ENCODE measurements around the gene RNF180.
"Not testable (repeated sequence)": the region's sequence is repeated elsewhere in the genome, so short reads cannot be mapped to it uniquely, and the experiment has no call there.

Gene RNF180

DNA sequence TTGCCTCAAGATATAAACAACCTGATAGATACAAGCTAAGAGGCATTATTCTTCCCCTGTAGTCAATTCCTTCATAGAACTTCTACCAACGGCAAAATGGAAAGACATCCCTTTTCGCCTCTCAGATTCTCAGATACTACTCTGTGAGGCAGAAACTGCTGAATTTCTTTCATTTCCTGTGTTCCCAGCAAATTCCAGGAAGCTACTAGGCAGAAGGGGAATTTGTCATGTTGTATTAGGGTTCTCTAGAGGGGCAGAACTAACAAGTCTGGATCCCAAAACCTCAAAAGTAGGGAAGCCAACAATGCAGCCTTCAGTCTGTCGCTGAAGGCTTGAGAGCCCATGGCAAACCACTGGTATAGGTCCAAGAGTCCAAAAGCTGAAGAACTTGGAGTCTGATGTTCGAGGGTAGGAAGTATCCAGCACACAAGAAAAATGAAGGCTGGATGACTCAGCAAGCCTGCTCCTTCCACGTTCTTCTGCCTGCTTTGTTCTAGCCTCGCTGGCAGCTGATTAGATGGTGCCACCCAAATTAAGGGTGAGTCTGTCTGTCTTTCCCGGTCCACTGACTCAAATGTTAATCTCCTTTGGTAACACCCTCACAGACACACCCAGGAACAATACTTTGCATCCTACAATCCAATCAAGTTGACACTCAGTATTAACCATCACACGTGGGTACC, 15.2 kb downstream of the RNF180 start:
- no peak for DNase-seq (ENCODE audit: low spot score)

DNA sequence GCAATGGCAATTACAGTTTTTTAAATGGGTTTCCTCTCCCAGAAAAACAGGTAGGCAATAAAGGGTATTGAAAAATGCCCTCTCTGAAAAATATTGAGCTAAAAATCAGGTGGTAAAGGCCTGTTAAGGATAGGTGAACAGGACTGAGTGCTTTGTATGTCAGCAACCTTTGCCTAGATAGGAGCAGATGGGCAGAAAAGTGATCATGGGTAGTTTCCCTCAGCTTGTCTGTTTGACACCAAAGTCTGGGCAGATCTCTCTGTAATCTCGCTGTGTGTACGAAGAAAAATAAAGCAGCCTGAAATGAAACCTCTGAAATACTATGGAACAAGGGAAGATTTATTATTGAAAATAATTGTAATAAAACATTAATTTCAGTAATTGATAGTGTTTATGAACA, 15.8 kb downstream of the RNF180 start:
- no peak for DNase-seq (ENCODE audit: low spot score)

DNA sequence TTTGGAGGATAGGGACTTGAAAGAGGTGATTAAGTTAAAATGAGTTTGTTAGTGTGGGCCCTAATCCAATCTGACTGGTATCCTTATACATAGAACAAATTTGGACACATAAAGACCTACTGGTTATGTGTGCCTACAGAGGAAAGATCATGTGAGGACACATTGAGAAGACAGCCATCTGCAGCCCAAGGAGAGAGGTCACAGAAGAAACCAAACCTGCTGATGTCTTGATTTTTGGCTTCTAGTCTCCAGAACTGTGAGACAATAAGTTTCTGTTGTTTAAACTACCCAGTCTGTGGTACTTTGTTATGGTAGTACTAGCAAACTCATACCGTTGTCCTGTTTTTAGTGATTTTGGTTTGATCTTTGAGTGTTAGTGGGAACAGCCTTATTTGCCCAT, 18.3 kb downstream of the RNF180 start:
- DNase-seq (ENCODE audit: low spot score), result no peak

DNA sequence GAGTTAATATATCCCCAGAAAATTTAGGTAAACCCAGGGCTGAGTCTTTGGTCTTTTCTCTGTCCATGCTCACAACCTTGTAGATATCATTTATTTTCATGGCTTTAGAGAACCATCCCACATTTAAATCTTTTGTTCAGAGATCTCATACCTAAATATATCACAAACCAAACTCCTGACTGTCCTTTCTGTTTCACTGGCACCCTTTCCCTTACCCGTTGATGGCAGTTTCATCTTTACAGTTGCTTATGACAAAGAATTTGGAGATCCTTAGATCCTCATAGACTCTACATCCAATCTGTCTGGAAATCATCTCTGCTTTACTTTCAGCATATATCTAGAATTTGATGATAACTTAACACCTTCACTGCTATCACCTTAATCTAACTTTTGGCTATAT, 19.2 kb downstream of the RNF180 start:
- no peak for DNase-seq (ENCODE audit: low spot score)

DNA sequence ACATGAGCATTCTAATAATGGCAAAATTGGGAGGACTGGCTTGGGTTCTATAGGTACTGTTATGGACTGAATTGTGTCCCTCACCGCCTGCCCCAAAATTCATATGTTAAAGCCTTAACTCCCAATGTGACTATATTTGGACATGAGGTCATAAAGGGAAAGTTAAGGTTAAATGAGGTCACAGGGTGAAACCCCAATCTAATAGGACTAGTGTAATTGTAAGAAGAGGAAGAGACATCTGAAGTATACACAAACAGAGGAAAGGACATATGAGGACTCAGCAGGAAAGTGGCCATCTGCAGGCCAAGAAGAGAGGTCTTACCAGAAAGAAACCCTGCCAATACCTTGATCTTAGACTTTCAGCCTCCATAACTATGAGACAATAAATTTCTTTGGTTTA, 23.1 kb downstream of the RNF180 start:
- DNase-seq (ENCODE audit: low spot score), result no peak

DNA sequence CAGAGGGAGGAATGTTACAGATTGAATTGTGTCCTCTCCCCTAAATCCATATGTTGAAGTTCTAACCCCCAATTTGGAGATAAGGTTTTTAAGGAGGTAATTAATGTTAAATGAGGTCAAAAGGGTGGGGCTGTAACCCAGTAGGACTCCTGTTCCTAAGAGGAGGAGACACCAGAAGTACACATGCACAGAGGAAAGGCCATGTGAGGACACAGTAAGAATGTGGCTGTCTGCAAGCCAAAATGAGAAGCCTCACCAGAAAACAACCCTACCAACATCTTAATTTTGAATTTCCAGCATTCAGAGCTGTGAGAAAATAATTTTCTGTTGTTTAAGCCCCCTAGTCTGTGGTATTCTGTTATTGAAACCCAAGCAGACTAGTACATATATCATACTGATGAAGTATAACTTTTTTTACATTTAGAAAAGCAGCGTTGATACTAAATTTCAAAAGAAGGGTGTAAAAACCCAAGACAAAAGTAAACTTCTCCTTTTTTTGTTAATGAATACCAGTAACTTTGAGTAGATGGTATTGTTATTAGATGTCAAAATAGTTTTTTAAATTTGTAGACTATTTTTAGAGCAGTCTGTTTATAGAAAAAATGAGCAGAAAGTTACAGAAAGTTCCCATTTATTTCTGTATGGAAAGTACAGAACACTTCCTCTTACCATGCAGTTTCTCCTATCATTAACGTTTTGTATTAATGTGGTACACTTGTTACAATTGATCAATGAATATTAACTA, 25.1 kb downstream of the RNF180 start:
- no peak for DNase-seq (ENCODE audit: low spot score)

DNA sequence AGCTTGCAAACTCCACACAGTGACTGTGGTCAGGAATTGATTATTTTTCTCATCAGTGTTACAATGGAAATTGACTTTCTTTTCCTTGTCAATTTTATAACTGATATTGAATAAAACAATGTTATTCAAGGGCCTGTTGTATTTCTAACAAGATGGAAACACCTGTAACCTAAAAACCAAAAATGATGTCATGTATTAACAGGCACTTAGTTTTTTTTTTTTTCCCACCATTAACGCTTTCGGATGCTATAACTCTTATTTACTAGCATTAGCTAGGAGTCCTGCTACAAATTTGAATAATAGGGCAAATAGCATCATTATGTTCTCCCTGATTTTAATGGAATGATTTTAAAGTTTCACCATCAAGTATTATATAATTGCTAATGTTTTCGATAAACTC, 30.3 kb downstream of the RNF180 start:
- no peak for DNase-seq (ENCODE audit: low spot score)

DNA sequence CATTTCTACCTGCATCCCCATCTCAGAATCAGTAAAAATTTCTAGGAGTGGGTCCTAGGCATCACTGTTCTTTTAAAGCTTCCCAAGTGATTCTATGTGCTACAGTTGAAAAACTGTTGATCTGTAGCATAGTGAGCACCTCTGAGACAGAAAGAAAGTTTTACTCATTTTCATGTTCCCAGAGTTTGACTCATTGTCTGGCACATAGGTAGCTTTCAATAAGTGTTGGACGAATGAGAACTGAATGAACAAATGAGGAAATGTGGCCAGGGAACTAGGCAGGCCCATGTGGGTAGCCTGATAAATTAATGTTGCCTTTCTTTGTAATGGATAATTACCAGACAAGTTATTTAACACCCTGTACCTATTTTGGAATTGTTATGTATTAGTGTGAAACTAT, 33.8 kb downstream of the RNF180 start:
- no peak for DNase-seq (ENCODE audit: low spot score)

DNA sequence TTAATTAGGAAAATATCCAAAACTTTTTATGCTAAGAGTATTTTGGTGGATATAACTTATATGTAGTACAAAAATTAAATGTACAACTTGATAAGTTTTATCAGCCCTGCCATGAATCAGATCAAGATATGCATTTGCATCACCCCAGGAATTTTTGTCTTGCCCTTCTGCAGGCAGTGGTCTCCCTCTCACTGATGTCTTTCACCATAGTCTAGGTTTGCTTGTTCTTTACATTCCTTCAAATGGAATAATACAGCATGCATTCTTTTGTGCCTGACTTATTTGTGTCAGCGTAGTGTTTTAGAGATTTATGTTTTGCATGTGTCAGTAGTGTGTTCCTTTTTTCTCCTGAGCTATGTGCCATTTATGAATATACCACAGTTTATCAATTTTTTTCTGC, 36.4 kb downstream of the RNF180 start:
- no peak for DNase-seq (ENCODE audit: low spot score)

DNA sequence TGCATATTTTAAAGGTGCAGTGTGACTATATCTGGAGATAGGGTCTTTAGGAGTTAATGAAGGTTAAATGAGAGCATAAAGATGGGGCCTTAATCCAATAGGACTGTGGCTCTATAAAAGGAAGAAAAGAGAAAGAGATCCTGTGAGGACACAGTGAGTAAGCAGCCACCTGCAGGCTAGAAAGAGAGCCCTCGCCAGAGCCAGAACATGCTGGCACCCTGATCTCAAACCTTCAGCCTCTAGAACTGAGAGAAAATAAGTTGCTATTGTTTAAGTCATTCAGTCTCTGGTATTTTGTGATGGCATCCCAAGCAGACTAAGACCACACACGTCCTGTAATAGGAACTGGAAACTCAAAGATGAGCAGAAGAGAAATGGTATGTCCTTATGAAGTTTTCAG, 41.0 kb downstream of the RNF180 start:
- DNase-seq (ENCODE audit: low spot score), result no peak

DNA sequence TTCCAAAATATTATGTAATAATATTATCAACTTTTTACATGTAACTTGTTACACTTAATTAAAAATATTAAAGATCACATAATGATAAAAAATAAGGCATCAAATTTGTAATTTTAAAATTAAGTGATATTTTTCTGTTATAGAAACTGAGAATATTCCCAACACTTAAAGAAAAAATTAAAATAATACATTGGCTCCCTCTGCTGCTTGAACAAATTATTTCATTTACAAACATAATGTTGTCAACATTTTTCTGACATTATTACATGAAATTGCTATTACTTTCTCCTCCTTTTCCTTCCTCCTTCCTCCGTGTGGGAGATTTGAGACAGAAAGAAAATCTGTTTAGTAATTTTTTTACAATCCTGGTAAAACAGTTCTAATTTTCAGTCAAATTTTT, 42.3 kb downstream of the RNF180 start:
- DNase-seq (ENCODE audit: low spot score), result no peak

DNA sequence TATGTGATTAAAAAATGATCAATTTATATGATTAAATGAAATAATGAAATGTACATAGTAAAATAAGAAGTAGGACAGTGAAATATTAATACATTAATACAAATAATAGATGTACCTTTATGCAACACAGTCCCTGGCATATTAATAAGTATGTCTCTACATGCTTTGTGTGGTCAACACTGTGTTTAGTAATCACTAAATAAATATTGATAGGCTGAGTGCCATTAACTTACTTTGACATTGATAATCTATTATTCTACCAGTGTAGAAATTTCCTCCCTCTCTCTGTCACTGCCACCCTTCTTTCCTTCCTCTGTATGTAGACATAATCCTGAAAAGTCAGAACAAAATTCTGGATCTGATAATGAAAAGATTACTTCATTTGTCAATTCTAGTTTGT, 43.7 kb downstream of the RNF180 start:
- no peak for DNase-seq (ENCODE audit: low spot score)

DNA sequence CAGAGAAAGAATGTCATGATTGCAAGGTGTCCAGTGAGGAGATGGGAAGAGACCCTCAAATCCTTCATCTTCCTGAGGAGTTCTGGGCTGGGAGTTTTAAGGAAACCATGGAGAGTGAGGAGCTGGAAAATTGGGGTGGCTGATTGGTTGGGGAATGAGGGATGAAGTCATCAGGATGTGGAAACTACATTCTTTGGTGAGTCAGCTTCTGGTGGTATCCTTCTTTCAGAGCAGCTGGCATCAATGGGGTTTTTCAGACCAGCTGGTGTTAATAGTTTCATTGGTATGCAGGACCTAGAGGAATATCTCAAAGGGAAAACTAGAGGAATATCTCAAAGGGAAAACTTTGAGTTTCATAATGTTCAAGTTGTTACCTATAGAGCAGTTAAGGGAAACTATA, 45.2 kb downstream of the RNF180 start:
- DNase-seq (ENCODE audit: low spot score), result no peak

DNA sequence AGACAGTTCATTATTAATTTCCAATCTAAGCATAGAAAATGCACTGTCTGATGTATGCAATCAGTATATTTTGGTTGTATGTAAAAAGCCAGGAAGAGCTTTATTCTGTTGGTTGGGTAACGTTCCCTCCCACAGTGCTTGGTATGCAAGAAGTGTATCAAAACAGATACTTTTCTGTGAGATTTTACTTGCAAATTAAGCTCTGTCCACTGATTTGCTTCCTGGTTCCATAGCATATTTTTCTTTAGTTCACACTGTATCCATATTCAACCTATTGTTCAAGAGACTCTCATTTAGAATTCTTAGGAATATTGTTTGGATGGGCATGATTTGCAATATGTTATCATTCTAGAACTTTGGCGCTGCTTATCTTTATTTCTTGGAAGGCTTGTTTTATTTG, 47.4 kb downstream of the RNF180 start:
- DNase-seq (ENCODE audit: low spot score), result peak; percentile 18

DNA sequence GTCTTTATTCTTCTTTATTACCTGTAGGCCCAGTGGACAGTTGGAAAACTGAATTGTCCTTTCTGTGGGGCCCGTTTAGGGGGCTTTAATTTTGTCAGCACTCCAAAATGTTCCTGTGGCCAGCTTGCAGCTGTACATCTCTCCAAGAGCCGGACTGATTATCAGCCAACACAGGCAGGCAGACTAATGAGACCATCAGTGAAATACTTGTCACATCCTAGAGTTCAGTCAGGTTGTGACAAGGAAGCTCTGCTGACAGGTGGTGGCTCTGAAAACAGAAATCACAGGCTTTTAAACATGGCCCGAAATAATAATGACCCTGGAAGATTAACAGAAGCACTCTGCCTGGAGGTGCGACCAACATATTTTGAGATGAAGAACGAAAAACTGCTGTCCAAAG, 47.9 kb downstream of the RNF180 start:
- DNase-seq (ENCODE audit: low spot score), result peak; percentile 8

DNA sequence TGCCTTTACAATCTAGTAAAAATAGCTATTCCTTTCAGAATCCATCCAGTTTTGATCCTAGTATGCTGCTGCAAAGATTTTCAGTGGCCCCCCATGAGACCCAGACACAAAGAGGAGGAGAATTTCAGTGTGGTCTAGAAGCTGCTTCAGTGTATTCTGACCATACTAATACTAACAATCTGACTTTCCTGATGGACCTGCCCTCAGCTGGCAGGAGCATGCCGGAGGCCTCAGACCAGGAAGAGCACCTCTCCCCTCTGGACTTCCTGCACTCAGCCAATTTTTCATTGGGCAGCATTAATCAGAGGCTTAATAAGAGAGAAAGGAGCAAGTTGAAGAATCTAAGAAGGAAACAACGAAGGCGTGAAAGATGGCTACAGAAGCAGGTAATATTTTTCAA, 48.5 kb downstream of the RNF180 start:
- no peak for DNase-seq (ENCODE audit: low spot score)

DNA sequence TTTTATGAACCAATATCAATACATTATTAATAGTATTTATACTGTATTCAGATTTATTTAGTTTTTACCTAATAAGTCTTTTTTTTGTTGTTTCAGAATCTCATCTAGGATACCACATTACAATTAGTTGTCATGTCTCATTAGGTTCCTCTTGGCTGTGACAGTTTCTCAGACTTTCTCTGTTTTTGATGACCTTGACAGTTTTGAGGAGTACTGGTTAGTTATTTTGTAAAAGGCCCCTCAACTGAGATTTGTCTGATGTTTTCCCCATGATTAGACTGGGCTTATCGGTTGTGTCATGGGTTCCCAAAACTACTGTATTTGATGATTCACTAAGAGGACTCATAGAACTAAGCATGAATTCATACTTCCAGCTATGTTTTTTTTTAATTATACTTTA, 56.3 kb downstream of the RNF180 start:
- no peak for DNase-seq (ENCODE audit: low spot score)

DNA sequence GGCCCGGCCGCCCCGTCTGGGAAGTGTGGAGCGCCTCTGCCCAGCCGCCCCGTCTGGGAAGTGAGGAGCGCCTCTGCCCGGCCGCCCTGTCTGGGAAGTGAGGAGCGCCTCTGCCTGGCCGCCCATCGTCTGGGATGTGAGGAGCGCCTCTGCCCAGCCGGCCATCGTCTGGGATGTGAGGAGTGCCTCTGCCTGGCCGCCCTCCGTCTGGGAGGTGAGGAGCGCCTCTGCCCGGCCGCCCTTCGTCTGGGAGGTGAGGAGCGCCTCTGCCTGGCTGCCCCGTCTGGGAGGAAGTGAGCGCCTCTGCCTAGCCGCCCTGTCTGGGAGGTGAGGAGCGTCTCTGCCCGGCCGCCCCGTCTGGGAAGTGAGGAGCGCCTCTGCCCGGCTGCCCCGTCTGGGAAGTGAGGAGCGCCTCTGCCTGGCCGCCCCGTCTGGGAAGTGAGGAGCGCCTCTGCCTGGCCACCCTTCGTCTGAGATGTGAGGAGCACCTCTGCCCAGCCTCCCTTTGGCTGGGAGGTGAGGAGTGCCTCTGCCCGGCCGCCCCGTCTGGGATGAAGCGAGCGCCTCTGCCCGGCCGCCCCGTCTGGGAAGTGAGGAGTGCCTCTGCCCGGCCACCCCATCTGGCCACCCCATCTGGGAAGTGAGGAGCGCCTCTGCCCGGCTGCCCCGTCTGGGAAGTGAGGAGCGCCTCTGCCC, 59.8 kb downstream of the RNF180 start:
- DNase-seq (ENCODE audit: low spot score), result not testable (repeated sequence)

DNA sequence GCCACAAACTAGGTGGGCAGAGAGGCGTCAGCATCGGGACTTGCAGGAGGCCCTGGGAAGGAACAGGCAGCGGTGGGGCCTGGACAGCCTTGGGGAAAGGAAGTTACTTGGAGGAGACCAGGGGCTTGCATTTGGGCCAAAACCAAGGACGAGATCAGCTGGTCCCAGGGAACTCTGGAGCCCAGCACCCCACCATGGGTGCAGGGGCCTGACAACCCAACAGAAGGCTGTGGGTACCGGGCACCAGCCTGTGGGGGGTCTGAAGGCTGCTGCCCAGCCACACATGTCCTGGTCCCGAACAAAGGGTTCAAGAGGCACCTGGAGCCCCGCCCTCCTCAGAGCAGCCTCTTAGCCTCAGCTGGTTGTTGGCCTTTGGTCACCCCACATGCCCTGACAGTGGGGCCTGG, 61.5 kb downstream of the RNF180 start:
- DNase-seq (ENCODE audit: low spot score), result not testable (repeated sequence)

DNA sequence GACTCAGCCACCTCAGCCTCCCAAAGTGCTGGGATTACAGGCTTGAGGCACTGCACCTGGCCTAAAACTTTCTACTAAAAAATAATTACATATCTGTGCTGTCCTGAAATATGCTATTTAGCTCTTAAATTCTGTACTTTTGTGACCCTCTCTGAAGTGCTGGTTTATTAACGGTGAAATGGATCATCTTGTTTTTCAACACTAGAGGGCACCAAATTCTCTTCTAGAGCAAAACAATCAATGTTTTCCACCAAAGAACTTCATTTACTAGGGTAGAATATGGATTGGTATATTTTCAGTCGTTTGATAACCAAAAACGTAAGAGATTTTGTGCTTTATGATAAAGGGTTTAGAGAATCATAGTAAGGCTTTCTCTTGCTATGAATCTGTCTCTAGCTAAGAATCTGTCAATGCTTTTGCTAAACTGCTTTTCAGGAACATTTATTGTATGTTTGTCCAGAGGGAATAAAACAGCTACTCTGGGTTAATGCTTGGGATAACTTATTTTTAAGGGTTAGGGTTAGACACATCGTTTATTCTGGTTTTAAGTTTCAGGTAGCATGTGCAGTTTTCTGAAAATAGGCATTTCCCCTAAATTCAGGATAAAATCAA, 63.6 kb downstream of the RNF180 start:
- peak; percentile 36 for DNase-seq (ENCODE audit: low spot score)

DNA sequence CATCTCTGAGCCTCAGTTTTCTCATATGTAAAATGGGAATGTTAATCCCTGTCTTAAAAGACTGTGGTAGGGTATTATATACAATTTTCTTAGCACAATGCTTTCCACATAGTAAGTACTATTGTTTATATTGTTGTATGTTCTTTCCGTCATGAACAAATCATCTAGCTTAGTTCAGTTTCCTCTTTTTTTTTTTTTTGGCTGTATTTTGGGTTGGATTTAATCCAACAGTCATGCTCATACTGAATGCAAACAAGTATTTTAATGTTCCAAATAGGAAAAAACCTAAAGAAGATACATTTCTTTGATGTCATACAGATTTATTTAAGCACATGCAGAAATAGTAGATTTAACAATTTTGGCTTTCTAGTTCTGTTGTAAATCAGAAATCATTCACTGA, 95.1 kb downstream of the RNF180 start:
- no peak for DNase-seq (ENCODE audit: low spot score)

DNA sequence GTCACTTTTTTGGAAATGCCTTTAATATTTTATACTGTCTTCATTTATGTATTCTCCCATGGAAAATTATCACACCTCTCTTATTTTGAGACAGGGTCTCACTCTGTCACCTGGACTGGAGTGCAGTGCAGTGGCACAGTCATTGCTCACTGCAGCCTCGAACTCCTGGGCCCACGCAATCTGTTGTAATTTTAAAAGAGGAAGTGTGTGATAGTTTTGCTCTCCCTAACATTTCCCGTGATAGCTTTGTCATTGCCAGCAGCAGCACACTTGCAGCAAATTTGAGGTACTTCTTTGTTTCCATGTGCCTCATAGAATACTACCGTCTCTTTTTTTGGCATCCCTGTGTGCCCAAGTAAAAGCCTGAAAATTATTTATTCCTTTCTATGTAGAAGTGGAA, 103.5 kb downstream of the RNF180 start:
- DNase-seq (ENCODE audit: low spot score), result no peak

DNA sequence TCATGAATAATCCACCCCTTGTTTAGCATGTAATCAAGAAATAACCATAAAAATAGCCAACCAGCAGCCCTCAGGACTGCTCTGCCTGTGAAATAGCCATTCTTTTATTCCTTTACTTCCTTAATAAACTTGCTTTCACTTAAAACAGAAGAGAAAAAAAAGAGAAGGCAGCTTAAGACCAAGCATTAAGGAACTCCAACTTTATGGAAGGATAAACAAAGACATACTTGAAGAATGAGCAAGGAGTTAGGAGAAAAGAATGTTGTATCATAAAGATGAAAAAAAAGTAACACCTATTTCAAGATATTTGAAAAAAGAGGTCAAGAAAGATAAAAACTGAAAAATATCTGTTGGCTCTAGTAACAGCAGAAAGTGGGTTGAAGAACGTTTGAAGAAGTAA, 107.6 kb downstream of the RNF180 start:
- DNase-seq (ENCODE audit: low spot score), result no peak
